ENCODE measurements around the gene PRMT9.

DNA sequence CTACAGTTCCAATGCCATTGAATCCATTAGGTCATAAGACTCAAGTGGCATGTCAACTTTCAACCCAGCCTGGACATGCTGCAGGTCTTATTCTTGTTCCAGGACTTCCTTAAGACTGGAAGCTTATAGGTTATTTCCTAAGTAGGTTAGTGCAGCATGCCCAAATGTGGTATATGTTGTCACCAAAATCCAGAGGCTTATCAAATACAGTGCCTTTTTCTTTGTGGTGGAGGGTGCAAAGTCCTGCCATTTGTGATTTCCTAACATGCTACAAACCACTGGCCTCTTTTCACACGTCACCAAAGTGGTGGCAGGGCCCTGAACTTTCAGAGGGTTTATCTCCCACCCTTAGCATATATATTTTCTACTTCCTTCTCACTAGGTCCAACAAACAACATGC lies 76.5 kb downstream of the PRMT9 start:
- TF ChIP-seq CEBPB (IDR thresholded peaks at IDR 0.05) = no peak
- TF ChIP-seq TEAD4 (IDR thresholded peaks at IDR 0.05) = no peak
- TF ChIP-seq, protein P1, sequence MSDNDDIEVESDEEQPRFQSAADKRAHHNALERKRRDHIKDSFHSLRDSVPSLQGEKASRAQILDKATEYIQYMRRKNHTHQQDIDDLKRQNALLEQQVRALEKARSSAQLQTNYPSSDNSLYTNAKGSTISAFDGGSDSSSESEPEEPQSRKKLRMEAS (IDR thresholded peaks at IDR 0.05) = no peak
- no peak for TF ChIP-seq EGR1 (IDR thresholded peaks at IDR 0.05)
- no peak for TF ChIP-seq CREB1 (IDR thresholded peaks at IDR 0.05; ENCODE audit: low read depth)
- no peak for TF ChIP-seq EP300 (IDR thresholded peaks at IDR 0.05; ENCODE audit: borderline replicate concordance)
- TF ChIP-seq RAD21 (IDR thresholded peaks at IDR 0.05; ENCODE audit: low read depth) = no peak
- no peak for TF ChIP-seq ZBTB7A (IDR thresholded peaks at IDR 0.05; ENCODE audit: low read depth)
- TF ChIP-seq TAF1 (IDR thresholded peaks at IDR 0.05; ENCODE audit: low read depth) = no peak
- no peak for TF ChIP-seq YY1 (IDR thresholded peaks at IDR 0.05; ENCODE audit: low read depth)
- no peak for TF ChIP-seq NFIC (IDR thresholded peaks at IDR 0.05)
- TF ChIP-seq, protein P2, sequence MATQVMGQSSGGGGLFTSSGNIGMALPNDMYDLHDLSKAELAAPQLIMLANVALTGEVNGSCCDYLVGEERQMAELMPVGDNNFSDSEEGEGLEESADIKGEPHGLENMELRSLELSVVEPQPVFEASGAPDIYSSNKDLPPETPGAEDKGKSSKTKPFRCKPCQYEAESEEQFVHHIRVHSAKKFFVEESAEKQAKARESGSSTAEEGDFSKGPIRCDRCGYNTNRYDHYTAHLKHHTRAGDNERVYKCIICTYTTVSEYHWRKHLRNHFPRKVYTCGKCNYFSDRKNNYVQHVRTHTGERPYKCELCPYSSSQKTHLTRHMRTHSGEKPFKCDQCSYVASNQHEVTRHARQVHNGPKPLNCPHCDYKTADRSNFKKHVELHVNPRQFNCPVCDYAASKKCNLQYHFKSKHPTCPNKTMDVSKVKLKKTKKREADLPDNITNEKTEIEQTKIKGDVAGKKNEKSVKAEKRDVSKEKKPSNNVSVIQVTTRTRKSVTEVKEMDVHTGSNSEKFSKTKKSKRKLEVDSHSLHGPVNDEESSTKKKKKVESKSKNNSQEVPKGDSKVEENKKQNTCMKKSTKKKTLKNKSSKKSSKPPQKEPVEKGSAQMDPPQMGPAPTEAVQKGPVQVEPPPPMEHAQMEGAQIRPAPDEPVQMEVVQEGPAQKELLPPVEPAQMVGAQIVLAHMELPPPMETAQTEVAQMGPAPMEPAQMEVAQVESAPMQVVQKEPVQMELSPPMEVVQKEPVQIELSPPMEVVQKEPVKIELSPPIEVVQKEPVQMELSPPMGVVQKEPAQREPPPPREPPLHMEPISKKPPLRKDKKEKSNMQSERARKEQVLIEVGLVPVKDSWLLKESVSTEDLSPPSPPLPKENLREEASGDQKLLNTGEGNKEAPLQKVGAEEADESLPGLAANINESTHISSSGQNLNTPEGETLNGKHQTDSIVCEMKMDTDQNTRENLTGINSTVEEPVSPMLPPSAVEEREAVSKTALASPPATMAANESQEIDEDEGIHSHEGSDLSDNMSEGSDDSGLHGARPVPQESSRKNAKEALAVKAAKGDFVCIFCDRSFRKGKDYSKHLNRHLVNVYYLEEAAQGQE (IDR thresholded peaks at IDR 0.05; ENCODE audit: low read depth) = no peak

Data from Ishikawa (cell line).